Thyroid gland (tissue), 4 donors: Measurements from ENCODE around the gene DPP6.

ENCODE experiments used
- POLR2A ChIP-seq, 2 donors: fragments of 450-650 bp; IDR thresholded peaks; one replicate each; pipeline ENCODE4 v1.6.1; 2017; ENCODE audit warnings: antibody characterized with exemption in 2 of 2, mild to moderate bottlenecking in 2 of 2, moderate library complexity in 1 of 2
- TF ChIP-seq, protein P1 (sequence below), 6 experiments: fragments of 200-600 bp in 3 of 6; fragments of 450-650 bp in 3 of 6; sonication (generic) in 3 of 6; IDR thresholded peaks; one replicate each; pipeline ENCODE4 v1.5.1; 2016 to 2019; ENCODE audit warnings: antibody characterized with exemption in 6 of 6, mild to moderate bottlenecking in 2 of 6, inconsistent platforms in 1 of 6, moderate library complexity in 1 of 6

DNA sequence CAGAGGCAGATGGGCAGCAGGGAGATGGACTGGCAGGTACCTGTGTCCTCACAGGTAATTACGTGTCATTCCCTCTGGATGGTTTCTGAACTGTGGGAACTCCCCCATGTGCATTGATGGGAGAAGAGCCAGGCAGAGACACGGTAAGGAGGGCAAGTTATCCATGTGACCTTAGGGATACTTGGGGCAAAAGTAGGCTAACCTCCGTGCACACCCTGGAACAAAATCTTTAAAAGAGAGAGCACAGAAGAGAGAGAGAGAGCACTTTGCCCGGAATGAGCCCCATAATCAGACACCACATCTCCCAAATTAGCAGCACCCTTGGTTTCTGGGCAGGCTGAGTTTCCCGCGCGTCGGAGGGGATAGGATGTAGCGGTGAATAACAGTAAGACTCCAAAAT is 527.5 kb downstream of the DPP6 start:
- TF ChIP-seq, protein P1, sequence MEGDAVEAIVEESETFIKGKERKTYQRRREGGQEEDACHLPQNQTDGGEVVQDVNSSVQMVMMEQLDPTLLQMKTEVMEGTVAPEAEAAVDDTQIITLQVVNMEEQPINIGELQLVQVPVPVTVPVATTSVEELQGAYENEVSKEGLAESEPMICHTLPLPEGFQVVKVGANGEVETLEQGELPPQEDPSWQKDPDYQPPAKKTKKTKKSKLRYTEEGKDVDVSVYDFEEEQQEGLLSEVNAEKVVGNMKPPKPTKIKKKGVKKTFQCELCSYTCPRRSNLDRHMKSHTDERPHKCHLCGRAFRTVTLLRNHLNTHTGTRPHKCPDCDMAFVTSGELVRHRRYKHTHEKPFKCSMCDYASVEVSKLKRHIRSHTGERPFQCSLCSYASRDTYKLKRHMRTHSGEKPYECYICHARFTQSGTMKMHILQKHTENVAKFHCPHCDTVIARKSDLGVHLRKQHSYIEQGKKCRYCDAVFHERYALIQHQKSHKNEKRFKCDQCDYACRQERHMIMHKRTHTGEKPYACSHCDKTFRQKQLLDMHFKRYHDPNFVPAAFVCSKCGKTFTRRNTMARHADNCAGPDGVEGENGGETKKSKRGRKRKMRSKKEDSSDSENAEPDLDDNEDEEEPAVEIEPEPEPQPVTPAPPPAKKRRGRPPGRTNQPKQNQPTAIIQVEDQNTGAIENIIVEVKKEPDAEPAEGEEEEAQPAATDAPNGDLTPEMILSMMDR (IDR thresholded peaks at IDR 0.05): no peak
- TF ChIP-seq POLR2A (IDR thresholded peaks at IDR 0.05): no peak
